Right lobe of liver (tissue), 4 donors: Measurements from ENCODE around the gene ZFP91.

ENCODE experiments used
- POLR2A ChIP-seq: fragments of 450-650 bp; IDR thresholded peaks from one replicate; pipeline ENCODE4 v1.6.1; 2017; ENCODE audit warnings: antibody characterized with exemption, mild to moderate bottlenecking
- TF ChIP-seq, protein P1 (sequence below), 4 donors: fragments of 200-600 bp in 3 of 4; fragments of 450-650 bp in 1 of 4; IDR thresholded peaks; one replicate each; pipeline versions ENCODE4 v1.5.1 to v1.8.0; 2016 to 2022; ENCODE audit warnings: antibody characterized with exemption in 4 of 4, mild to moderate bottlenecking in 2 of 4
- donor health status: DM: no; HTN: no; CAD: no.
- donor health status: DM: no; HTN: no; CAD: no.
- donor health status: DM: no; HTN: yes; CAD: no.

DNA sequence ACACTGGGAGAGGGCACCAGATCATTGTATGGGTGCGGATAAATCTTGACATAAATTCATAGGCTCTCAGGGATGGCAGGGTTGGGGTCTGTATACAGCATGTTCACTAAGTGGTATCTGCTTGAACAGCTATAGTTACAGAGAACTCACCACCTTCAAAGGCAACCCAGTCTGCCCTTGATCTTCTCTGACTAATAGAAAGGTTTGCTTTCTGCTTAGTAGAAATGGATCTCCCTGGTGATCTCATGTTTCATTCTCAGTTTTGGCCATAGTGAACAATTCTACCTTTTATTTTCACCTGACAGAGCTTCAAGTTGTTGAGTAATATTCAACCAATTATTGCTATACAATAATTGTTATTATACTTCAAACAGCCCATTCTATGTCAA, 76.0 kb downstream of the ZFP91 start:
- TF ChIP-seq, protein P1, sequence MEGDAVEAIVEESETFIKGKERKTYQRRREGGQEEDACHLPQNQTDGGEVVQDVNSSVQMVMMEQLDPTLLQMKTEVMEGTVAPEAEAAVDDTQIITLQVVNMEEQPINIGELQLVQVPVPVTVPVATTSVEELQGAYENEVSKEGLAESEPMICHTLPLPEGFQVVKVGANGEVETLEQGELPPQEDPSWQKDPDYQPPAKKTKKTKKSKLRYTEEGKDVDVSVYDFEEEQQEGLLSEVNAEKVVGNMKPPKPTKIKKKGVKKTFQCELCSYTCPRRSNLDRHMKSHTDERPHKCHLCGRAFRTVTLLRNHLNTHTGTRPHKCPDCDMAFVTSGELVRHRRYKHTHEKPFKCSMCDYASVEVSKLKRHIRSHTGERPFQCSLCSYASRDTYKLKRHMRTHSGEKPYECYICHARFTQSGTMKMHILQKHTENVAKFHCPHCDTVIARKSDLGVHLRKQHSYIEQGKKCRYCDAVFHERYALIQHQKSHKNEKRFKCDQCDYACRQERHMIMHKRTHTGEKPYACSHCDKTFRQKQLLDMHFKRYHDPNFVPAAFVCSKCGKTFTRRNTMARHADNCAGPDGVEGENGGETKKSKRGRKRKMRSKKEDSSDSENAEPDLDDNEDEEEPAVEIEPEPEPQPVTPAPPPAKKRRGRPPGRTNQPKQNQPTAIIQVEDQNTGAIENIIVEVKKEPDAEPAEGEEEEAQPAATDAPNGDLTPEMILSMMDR (IDR thresholded peaks at IDR 0.05): no peak
- TF ChIP-seq POLR2A: no peak
